ENCODE data around the gene SLC50A1. TPM values are rescaled to one million over a fixed set of nuclear protein-coding genes. Genes with fewer than 3 reads are reported as not detected.

Gene SLC50A1
- total RNA-seq, 1 experiment from 2014 or later: 24.9 TPM

DNA sequence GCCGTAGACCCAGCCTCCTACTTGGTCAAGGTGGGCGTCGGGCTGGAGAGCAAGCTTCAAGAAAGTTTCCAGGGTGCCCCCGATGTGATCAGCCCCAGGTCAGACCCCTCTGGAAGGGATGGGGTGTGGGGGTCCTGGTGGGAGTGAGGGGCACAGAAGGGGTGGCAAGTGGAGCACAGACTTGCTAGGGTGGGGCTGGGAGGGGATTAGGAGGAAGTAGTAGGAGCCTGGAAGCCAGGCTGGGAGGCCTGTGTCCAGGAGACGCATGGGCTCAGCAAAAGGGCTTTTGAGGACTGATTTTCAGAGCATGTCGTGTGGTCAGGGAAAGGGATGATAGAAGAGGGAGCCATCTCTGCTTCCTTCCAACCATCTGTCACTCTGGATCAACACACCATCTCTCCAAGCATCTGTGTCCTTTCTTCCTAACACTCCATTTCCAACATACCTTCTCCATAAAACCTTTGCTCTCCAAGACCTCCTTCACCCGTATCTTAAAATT is 46.4 kb downstream of the SLC50A1 start:
- Mint-ChIP-seq H3K4me3 (no peak overlapping the region), H3K27ac (no peak overlapping the region), H3K4me1 (peaks cover 14 to 19% of the 10 kb centered on the region in 2 experiments), H3K36me3 (ENCODE audit: insufficient read depth in 1 of 3, low read depth in 3 of 3) (peaks cover 35 to 63% (median 52%) of the 10 kb centered on the region in 3 experiments), H3K9me3 (no peaks in the 10 kb centered on the region), H3K27me3 (ENCODE audit: low read depth) (no peaks in the 10 kb centered on the region; the same call in 1 of the 2 replicates)
- H3K23me2 ChIP-seq (ENCODE audit: insufficient read length, low read depth, low read length, poor library complexity, severe bottlenecking): no peaks in the 10 kb centered on the region
- H2BK15ac ChIP-seq (ENCODE audit: low read depth, low read length): no peak overlapping the region
- no peak overlapping the region for H2BK120ac ChIP-seq (ENCODE audit: low read depth, low read length, poor library complexity, severe bottlenecking)
- no peak overlapping the region for H3K56ac ChIP-seq (ENCODE audit: insufficient read length, low read depth, low read length)
- no peak overlapping the region for H3K27ac ChIP-seq (ENCODE audit: insufficient read length, low read depth, low read length)
- no peak overlapping the region for H2AK5ac ChIP-seq (ENCODE audit: insufficient read length, low read length)
- H3K4ac ChIP-seq (ENCODE audit: low read depth, low read length): no peak overlapping the region
- H2AFZ ChIP-seq (ENCODE audit: low read length): no peak overlapping the region
- DNase-seq: no peak
- no peaks in the 10 kb centered on the region for H4K20me1 ChIP-seq (ENCODE audit: control insufficient read depth, insufficient read depth, insufficient read length)
- no peak overlapping the region for H3K14ac ChIP-seq (ENCODE audit: insufficient read depth, low read length)
- no peaks in the 10 kb centered on the region for H3K79me1 ChIP-seq (ENCODE audit: insufficient read depth, low read depth, low read length, poor library complexity, severe bottlenecking)
- H2BK12ac ChIP-seq (ENCODE audit: insufficient read length, low read depth, low read length): no peak overlapping the region
- H3K9ac ChIP-seq (ENCODE audit: extremely low read depth, insufficient read length, low read length): no peak overlapping the region
- no peak overlapping the region for H3K23ac ChIP-seq (ENCODE audit: insufficient read length, low read depth, low read length)
- 100% methylated on average over 1 of the region's 7 CpGs for WGBS (ENCODE audit: extremely low coverage, insufficient read length, low lambda C conversion rate)
- H4K91ac ChIP-seq (ENCODE audit: insufficient read length, low read depth, low read length): no peak overlapping the region
- H3K9me3 ChIP-seq (ENCODE audit: control insufficient read depth, low read depth, low read length): no peaks in the 10 kb centered on the region
- no peak overlapping the region for H3K18ac ChIP-seq (ENCODE audit: insufficient read length, low read depth, low read length)
- no peak overlapping the region for H2BK20ac ChIP-seq (ENCODE audit: low read depth, low read length, poor library complexity, severe bottlenecking)
- no peak overlapping the region for H3T11ph ChIP-seq (ENCODE audit: low read length)
- no peak overlapping the region for H4K5ac ChIP-seq (ENCODE audit: insufficient read length, low read depth, low read length)
- H3K4me1 ChIP-seq (ENCODE audit: insufficient read depth, low read length): peaks cover 3% of the 10 kb centered on the region
- no peak for TF ChIP-seq CTCF (conservative IDR thresholded peaks at IDR 0.05)
- H3K79me2 ChIP-seq (ENCODE audit: insufficient read depth, low read length): no peaks in the 10 kb centered on the region
- no peak overlapping the region for H2BK5ac ChIP-seq (ENCODE audit: insufficient read length, low read length)
- no peak overlapping the region for H4K8ac ChIP-seq (replicated peaks; ENCODE audit: insufficient read length, low read depth, low read length)
- H3K27me3 ChIP-seq (ENCODE audit: insufficient read depth, low read length): no peaks in the 10 kb centered on the region
- no peak overlapping the region for H3K4me2 ChIP-seq (ENCODE audit: insufficient read depth, insufficient read length, low read length)
